Osteoblast (primary cell): ENCODE results near the gene DMBX1. TPM values are rescaled to one million over a fixed set of nuclear protein-coding genes. Genes with fewer than 3 reads are reported as not detected.
A peak's percentile ranks its signal among the peaks of the same experiment; 100 is the strongest.

Experiments
- DNase-seq: peaks from one replicate; pipeline ENCODE4 v3.0.0; 2011; ENCODE audit warnings: low spot score, mixed read lengths; ENCODE audit not compliant: insufficient read length; ENCODE audit errors: missing footprints
- H2AFZ ChIP-seq: 2 replicates; pipeline ENCODE4 v1.6.0; 2011; ENCODE audit warnings: mild to moderate bottlenecking, low read length
- H3K27ac ChIP-seq: 2 replicates; pipeline ENCODE4 v1.5.1; 2011; ENCODE audit warnings: mild to moderate bottlenecking, low read depth, low read length, moderate library complexity
- H3K27me3 ChIP-seq: 2 replicates; pipeline ENCODE4 v1.6.0; 2012; ENCODE audit warnings: mild to moderate bottlenecking, control low read depth, inconsistent platforms, low read length, moderate library complexity; ENCODE audit not compliant: insufficient read depth
- H3K36me3 ChIP-seq: 2 replicates; pipeline ENCODE4 v1.5.1; 2011; ENCODE audit warnings: mild to moderate bottlenecking, low read length, control low read depth, moderate library complexity; ENCODE audit not compliant: insufficient read depth
- H3K4me1 ChIP-seq: 2 replicates; pipeline ENCODE4 v1.5.1; 2011; ENCODE audit warnings: mild to moderate bottlenecking, low read length, control low read depth, moderate library complexity; ENCODE audit not compliant: insufficient read depth
- H3K4me2 ChIP-seq: 2 replicates; pipeline ENCODE4 v1.6.0; 2011; ENCODE audit warnings: mild to moderate bottlenecking, low read length; ENCODE audit not compliant: insufficient read depth
- H3K4me3 ChIP-seq: fragments of 200-600 bp; sonication (generic); 3 replicates; pipeline ENCODE4 v1.5.1; 2012; ENCODE audit warnings: mild to moderate bottlenecking, low read length, inconsistent platforms; ENCODE audit not compliant: insufficient read depth
- H3K79me2 ChIP-seq: 2 replicates; pipeline ENCODE4 v1.6.0; 2012; ENCODE audit warnings: mild to moderate bottlenecking, low read length, control low read depth, inconsistent platforms; ENCODE audit not compliant: insufficient read depth
- H3K9me3 ChIP-seq: 2 replicates; pipeline ENCODE4 v1.5.1; 2011; ENCODE audit warnings: low read depth, low read length, control low read depth
- H4K20me1 ChIP-seq: 2 replicates; pipeline ENCODE4 v1.6.0; 2012; ENCODE audit warnings: mild to moderate bottlenecking, low read length, control low read depth; ENCODE audit not compliant: insufficient read depth
- total RNA-seq: library from RNA; depleted of rRNA; stranded (reverse); fragments of >200 nt; gene quantifications from 2 replicates; pipeline ENCODE4 v1.2.3, GENCODE V29; 2012
- TF ChIP-seq, protein P1 (sequence below): IDR thresholded peaks from 2 replicates; pipeline ENCODE4 v1.5.1; 2011; ENCODE audit warnings: mild to moderate bottlenecking, low read depth, low read length, moderate library complexity; ENCODE audit errors: extremely low read depth

DMBX1 gene
- total RNA-seq, 1 donor, result not detected

DNA sequence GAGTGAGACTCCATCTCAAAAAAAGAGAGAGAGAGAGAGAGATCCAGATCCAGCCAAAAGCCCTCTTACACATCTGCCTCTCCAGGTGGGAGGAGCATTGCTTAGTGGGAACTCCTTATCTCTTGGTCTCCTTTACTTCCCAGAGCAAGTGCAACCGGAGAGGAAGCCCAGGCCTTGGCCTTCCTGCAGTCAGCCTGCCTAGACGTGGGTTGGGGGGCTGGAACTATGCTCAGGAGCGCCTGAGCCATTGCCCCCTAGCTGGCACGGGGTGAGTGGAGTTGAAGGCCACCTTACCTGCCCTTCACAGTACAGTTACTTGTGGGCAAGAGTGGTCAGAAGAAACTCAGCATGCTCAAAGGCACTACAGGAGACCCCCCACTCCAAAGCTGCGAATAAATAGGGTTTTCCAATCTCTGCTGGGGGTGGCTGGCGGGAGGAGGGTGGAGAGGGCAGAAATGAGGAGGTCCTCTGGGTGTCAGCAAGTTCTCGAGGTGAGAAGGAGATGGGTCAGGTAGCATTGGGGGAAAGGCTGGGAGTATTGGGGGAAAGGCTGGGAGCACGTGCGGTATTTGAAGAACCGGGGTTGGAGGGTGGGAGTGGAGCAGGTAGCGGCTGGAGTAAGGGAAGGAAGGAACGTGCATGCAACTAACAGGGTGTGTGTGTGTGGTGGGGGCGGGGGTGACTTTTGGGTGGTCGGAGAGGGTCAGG lies 4.7 kb upstream of the DMBX1 start:
- no peaks in the 10 kb centered on the region for H3K79me2 ChIP-seq
- no peaks in the 10 kb centered on the region for H3K36me3 ChIP-seq
- H3K27me3 ChIP-seq, result peaks cover 69% of the 10 kb centered on the region
- no peak overlapping the region for H3K4me3 ChIP-seq
- no peak overlapping the region for H2AFZ ChIP-seq
- H3K4me1 ChIP-seq, result peaks cover 8% of the 10 kb centered on the region
- TF ChIP-seq, protein P1, sequence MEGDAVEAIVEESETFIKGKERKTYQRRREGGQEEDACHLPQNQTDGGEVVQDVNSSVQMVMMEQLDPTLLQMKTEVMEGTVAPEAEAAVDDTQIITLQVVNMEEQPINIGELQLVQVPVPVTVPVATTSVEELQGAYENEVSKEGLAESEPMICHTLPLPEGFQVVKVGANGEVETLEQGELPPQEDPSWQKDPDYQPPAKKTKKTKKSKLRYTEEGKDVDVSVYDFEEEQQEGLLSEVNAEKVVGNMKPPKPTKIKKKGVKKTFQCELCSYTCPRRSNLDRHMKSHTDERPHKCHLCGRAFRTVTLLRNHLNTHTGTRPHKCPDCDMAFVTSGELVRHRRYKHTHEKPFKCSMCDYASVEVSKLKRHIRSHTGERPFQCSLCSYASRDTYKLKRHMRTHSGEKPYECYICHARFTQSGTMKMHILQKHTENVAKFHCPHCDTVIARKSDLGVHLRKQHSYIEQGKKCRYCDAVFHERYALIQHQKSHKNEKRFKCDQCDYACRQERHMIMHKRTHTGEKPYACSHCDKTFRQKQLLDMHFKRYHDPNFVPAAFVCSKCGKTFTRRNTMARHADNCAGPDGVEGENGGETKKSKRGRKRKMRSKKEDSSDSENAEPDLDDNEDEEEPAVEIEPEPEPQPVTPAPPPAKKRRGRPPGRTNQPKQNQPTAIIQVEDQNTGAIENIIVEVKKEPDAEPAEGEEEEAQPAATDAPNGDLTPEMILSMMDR, result no peak
- no peak overlapping the region for H3K27ac ChIP-seq
- no peak overlapping the region for H3K4me2 ChIP-seq
- DNase-seq, result peak; percentile 85
- no peaks in the 10 kb centered on the region for H3K9me3 ChIP-seq
- H4K20me1 ChIP-seq, result no peaks in the 10 kb centered on the region

DNA sequence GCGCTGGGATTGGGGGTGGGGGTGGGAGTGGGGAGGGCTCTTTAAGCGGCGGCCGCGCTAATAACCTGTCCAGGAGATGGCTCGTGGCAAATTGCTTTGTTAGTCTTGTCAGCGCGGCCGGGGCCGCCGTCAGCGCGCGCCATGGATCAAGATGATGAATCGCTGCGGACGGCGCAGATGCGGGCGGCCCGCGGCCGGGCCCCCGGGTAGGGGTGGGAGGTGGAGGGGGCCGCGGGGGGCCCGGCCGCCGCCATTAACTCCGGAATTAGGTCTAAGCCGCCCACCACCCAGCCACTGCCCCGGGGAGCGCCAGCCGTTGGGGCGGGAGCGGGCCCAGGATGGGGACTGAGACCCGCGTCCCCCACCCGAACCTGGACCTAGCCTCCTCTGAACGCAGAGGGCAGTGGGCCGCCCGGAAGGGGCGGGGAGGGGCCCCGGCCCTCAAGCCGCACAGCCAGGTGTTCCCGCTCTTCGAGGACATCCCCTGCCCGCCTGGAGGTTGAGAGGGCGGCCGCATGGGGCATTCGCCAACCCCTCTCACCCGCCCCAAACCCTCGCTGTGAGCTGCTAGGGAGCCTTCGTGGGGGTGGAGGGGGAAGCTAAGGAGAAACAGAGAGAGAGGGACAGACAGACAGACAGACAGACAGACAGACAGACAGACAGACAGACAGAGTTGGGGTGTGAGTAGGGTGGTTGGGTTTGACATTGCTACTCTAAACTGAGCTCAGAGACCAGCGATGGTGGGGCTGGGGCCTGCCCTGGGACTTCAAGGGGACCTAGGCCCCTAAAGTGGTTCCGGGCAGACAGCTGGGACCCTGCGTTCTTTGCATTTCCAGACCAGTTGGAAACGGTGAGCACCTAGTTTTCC lies 3.8 kb upstream of the DMBX1 start:
- Histone ChIP-seq H3K27ac (no peak overlapping the region), H3K4me3 (no peak overlapping the region), H3K79me2 (no peaks in the 10 kb centered on the region), H3K9me3 (no peaks in the 10 kb centered on the region), H2AFZ (no peak overlapping the region), H3K4me1 (peaks cover 7% of the 10 kb centered on the region), H3K36me3 (no peaks in the 10 kb centered on the region), H4K20me1 (peaks cover 5% of the 10 kb centered on the region), H3K4me2 (no peak overlapping the region), H3K27me3 (peaks cover 74% of the 10 kb centered on the region)
- TF ChIP-seq, protein P1, result no peak
- peak; percentile 76 for DNase-seq

DNA sequence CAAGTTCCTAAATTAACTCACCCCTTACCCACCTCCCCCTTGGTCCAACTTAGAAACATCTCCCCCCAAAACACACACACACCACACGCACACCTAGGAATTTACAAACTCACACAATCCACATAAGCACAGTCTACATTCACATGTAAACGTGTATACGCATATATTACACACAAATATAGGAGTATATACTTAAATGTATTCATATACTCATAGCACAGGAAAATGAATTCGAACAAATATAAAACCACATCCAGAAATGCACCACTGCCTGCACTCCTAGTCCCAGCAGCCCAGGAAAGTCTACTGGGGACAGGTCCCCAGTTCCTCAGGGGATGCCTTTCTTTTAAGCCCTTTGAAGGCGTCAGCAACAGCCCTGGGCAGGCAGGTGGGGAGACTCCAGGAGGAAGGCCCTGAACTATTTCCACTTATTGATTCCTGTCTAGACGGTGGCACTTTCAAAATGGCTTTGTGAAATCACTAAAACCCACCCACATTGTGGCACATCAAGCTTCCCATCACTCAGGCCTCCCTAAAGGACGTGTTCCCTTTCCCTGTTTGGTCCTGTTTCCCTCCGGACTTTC lies 3.1 kb upstream of the DMBX1 start:
- peak; percentile 81 for DNase-seq
- TF ChIP-seq, protein P1, result no peak
- Histone ChIP-seq H3K4me1 (peaks cover 2% of the 10 kb centered on the region), H4K20me1 (peaks cover 6% of the 10 kb centered on the region), H3K4me3 (no peak overlapping the region), H3K9me3 (no peaks in the 10 kb centered on the region), H3K79me2 (no peaks in the 10 kb centered on the region), H3K4me2 (no peak overlapping the region), H3K27me3 (peaks cover 76% of the 10 kb centered on the region), H3K36me3 (no peaks in the 10 kb centered on the region), H3K27ac (no peak overlapping the region), H2AFZ (no peak overlapping the region)

DNA sequence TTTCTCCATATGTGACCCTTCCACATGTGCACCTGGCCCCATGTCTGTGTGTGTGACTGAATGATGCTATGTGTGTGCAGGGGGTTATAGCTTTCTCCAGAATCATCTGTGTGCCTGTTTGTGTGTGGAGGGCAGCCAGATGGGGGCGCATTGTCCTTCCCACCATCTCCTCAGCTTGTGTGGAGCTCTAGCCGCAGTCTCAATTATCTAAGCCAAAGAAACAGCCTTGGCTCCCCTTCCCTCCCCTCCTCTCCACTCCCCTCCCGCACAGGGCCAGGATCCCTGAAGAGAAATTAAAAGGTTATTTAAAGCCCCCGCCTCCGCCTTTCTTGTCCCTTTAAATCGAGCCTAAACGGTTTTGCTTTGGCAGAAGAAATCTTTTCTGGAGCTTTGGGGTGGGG lies 1.8 kb upstream of the DMBX1 start:
- Histone ChIP-seq H3K27ac (no peak overlapping the region), H3K27me3 (peaks cover 82% of the 10 kb centered on the region), H3K4me3 (no peak overlapping the region), H3K4me1 (peaks cover 2% of the 10 kb centered on the region), H2AFZ (no peak overlapping the region), H3K79me2 (no peaks in the 10 kb centered on the region), H3K4me2 (no peak overlapping the region), H3K9me3 (no peaks in the 10 kb centered on the region), H4K20me1 (peaks cover 6% of the 10 kb centered on the region), H3K36me3 (no peaks in the 10 kb centered on the region)
- DNase-seq, result peak; percentile 91
- TF ChIP-seq, protein P1, result peak; percentile 34
